Upper lobe of right lung (tissue), 1 donor: ENCODE data around the gene CIAO2A. TPM values are rescaled to one million over a fixed set of nuclear protein-coding genes. Genes with fewer than 3 reads are reported as not detected.

Source experiments
- ATAC-seq: fragments of 200-7000 bp; cut with Tn5 transposase; one replicate; pipeline ENCODE4 v1.9.1; 2020; ENCODE audit warnings: mild to moderate bottlenecking, moderate library complexity
- DNase-seq: peaks from one replicate; pipeline ENCODE4 v3.0.0-alpha.2; 2020
- H3K27ac ChIP-seq: fragments of 200-600 bp; one replicate; pipeline ENCODE4 v1.8.0; 2022
- H3K27me3 ChIP-seq: fragments of 200-600 bp; one replicate; pipeline ENCODE4 v1.8.0; 2022; ENCODE audit warnings: mild to moderate bottlenecking
- H3K36me3 ChIP-seq: fragments of 200-600 bp; one replicate; pipeline ENCODE4 v1.8.0; 2022
- H3K4me1 ChIP-seq: fragments of 200-600 bp; one replicate; pipeline ENCODE4 v1.8.0; 2022
- H3K4me3 ChIP-seq: fragments of 200-600 bp; one replicate; pipeline ENCODE4 v1.8.0; 2022; ENCODE audit warnings: mild to moderate bottlenecking
- H3K9me3 ChIP-seq: fragments of 200-600 bp; one replicate; pipeline ENCODE4 v1.8.0; 2022
- CTCF ChIP-seq: fragments of 200-600 bp; IDR thresholded peaks from one replicate; pipeline ENCODE4 v1.8.0; 2022; ENCODE audit warnings: antibody characterized with exemption
- intact Hi-C: fragments of 100-400 bp; cut with DNase I; formaldehyde crosslinking; loops from one replicate; pipeline ENCODE4 v1.11.0; 2022
- total RNA-seq: library from RNA; stranded (reverse); fragmentation: NEBNext Ultra II Directional; extraction: Animal tissue kit (Norgen Biotek cat#: 25700); gene quantifications from one replicate; pipeline ENCODE4 v1.2.1, GENCODE V29; 2021
- donor health status: DM: no; HTN: yes; CAD: no; lungs with severe emphysema.

The CIAO2A gene
- total RNA-seq, 1 donor from 2014 or later: 54.9 TPM

GRCh38 chr15:64107337-64107736 is 13.7 kb upstream of the CIAO2A start:
- ATAC-seq (peak; percentile 45), DNase-seq (no peak)
- Histone ChIP-seq H3K4me3 (no peak overlapping the region), H3K4me1 (peaks cover 54% of the 10 kb centered on the region), H3K36me3 (peaks cover under 1% of the 10 kb centered on the region), H3K27ac (no peak overlapping the region), H3K27me3 (no peaks in the 10 kb centered on the region), H3K9me3 (no peaks in the 10 kb centered on the region)
- intact Hi-C loops: no loop called here
- no peak for TF ChIP-seq CTCF

GRCh38 chr15:64105113-64105704 is 11.6 kb upstream of the CIAO2A start:
- Histone ChIP-seq H3K4me1 (peaks cover 39% of the 10 kb centered on the region), H3K36me3 (no peaks in the 10 kb centered on the region), H3K27ac (peak overlapping the region; percentile 67), H3K9me3 (no peaks in the 10 kb centered on the region), H3K27me3 (no peaks in the 10 kb centered on the region), H3K4me3 (no peak overlapping the region)
- peak; percentile 75 for ATAC-seq
- intact Hi-C loops: no loop called here
- DNase-seq: no peak
- TF ChIP-seq CTCF: no peak

- Histone ChIP-seq H3K27ac (no peak overlapping the region), H3K4me3 (no peak overlapping the region), H3K36me3 (no peaks in the 10 kb centered on the region), H3K4me1 (peaks cover 62% of the 10 kb centered on the region), H3K27me3 (no peaks in the 10 kb centered on the region), H3K9me3 (no peaks in the 10 kb centered on the region)
- intact Hi-C loops: no loop called here
- ATAC-seq: no peak
- no peak for DNase-seq
- no peak for TF ChIP-seq CTCF
Observed at GRCh38 chr15:64102497-64102896, 8.9 kb upstream of the CIAO2A start.

GRCh38 chr15:64100958-64101357 is 7.3 kb upstream of the CIAO2A start:
- Histone ChIP-seq H3K27me3 (no peaks in the 10 kb centered on the region), H3K27ac (no peak overlapping the region), H3K4me3 (no peak overlapping the region), H3K9me3 (no peaks in the 10 kb centered on the region), H3K4me1 (peaks cover 56% of the 10 kb centered on the region), H3K36me3 (no peaks in the 10 kb centered on the region)
- no peak for DNase-seq
- intact Hi-C loops: no loop called here
- no peak for TF ChIP-seq CTCF
- peak; percentile 6 for ATAC-seq

- Histone ChIP-seq H3K9me3 (no peaks in the 10 kb centered on the region), H3K4me1 (peaks cover 62% of the 10 kb centered on the region), H3K36me3 (no peaks in the 10 kb centered on the region), H3K27ac (no peak overlapping the region), H3K27me3 (no peaks in the 10 kb centered on the region), H3K4me3 (no peak overlapping the region)
- DNase-seq: no peak
- TF ChIP-seq CTCF: no peak
- ATAC-seq: no peak
- intact Hi-C loops: no loop called here
Observed at GRCh38 chr15:64099379-64099778, 5.7 kb upstream of the CIAO2A start.
